GM19043 (cell line): Measurements from ENCODE around the gene DNAJC28.
"Not testable (repeated sequence)": the region's sequence is repeated elsewhere in the genome, so short reads cannot be mapped to it uniquely, and the experiment has no call there.

Source experiments
- ATAC-seq: cut with Tn5 transposase; IDR thresholded peaks from one replicate; pipeline ENCODE4 v1.9.1; 2021; ENCODE audit warnings: low read depth; ENCODE audit not compliant: unreplicated experiment

The DNAJC28 gene

GRCh38 chr21:33491373-33492102 lies at the start of gene DNAJC28:
Gene DNAJC28 (minus strand): TSS chr21:33491716. CDS start chr21:33489393, 2,323 bp downstream.
- ATAC-seq: peak; percentile 98

GRCh38 chr21:33541105-33541711 lies 49.7 kb upstream of the DNAJC28 start:
- no peak for ATAC-seq

- no peak for ATAC-seq
Observed at GRCh38 chr21:33540711-33541104, 49.2 kb upstream of the DNAJC28 start.

- ATAC-seq: no peak
Observed at GRCh38 chr21:33539616-33540015, 48.1 kb upstream of the DNAJC28 start.

- no peak for ATAC-seq
Observed at GRCh38 chr21:33537212-33537611, 45.7 kb upstream of the DNAJC28 start.

- ATAC-seq: no peak
Observed at GRCh38 chr21:33531007-33531406, 39.5 kb upstream of the DNAJC28 start.

GRCh38 chr21:33522953-33523349 lies 31.4 kb upstream of the DNAJC28 start:
- no peak for ATAC-seq

- ATAC-seq: no peak
Observed at GRCh38 chr21:33522297-33522952, 30.9 kb upstream of the DNAJC28 start.

- no peak for ATAC-seq
Observed at GRCh38 chr21:33518899-33519298, 27.4 kb upstream of the DNAJC28 start.

GRCh38 chr21:33514229-33514628 lies 22.7 kb upstream of the DNAJC28 start:
- no peak for ATAC-seq

GRCh38 chr21:33512481-33512880 lies 21.0 kb upstream of the DNAJC28 start:
- no peak for ATAC-seq

GRCh38 chr21:33511639-33512038 lies 20.1 kb upstream of the DNAJC28 start:
- ATAC-seq: no peak

GRCh38 chr21:33510826-33511225 lies 19.3 kb upstream of the DNAJC28 start:
- ATAC-seq: no peak

GRCh38 chr21:33507003-33507402 lies 15.5 kb upstream of the DNAJC28 start:
- not testable (repeated sequence) for ATAC-seq

- ATAC-seq: no peak
Observed at GRCh38 chr21:33505833-33506232, 14.3 kb upstream of the DNAJC28 start.

GRCh38 chr21:33496345-33496744 lies 4.8 kb upstream of the DNAJC28 start:
- ATAC-seq: no peak

GRCh38 chr21:33495743-33496142 lies 4.2 kb upstream of the DNAJC28 start:
- no peak for ATAC-seq

GRCh38 chr21:33493756-33494155 lies 2.2 kb upstream of the DNAJC28 start:
- no peak for ATAC-seq

- no peak for ATAC-seq
Observed at GRCh38 chr21:33492571-33492970, 1.1 kb upstream of the DNAJC28 start.

- no peak for ATAC-seq
Observed at GRCh38 chr21:33490991-33491372, 534 bp downstream of the DNAJC28 start.

- no peak for ATAC-seq
Observed at GRCh38 chr21:33488936-33489335, 2.6 kb downstream of the DNAJC28 start.

- ATAC-seq: no peak
Observed at GRCh38 chr21:33487996-33488395, 3.5 kb downstream of the DNAJC28 start.
